ENCODE data around the gene LRIT2. TPM values are rescaled to one million over a fixed set of nuclear protein-coding genes. Genes with fewer than 3 reads are reported as not detected.

Gene LRIT2
- polyA plus RNA-seq, 3 donors = not detected

- no peak for DNase-seq
Observed at GRCh38 chr10:84208023-84208422, 17.3 kb downstream of the LRIT2 start.

GRCh38 chr10:84205853-84206525 lies 19.4 kb downstream of the LRIT2 start:
- DNase-seq = no peak

DNA sequence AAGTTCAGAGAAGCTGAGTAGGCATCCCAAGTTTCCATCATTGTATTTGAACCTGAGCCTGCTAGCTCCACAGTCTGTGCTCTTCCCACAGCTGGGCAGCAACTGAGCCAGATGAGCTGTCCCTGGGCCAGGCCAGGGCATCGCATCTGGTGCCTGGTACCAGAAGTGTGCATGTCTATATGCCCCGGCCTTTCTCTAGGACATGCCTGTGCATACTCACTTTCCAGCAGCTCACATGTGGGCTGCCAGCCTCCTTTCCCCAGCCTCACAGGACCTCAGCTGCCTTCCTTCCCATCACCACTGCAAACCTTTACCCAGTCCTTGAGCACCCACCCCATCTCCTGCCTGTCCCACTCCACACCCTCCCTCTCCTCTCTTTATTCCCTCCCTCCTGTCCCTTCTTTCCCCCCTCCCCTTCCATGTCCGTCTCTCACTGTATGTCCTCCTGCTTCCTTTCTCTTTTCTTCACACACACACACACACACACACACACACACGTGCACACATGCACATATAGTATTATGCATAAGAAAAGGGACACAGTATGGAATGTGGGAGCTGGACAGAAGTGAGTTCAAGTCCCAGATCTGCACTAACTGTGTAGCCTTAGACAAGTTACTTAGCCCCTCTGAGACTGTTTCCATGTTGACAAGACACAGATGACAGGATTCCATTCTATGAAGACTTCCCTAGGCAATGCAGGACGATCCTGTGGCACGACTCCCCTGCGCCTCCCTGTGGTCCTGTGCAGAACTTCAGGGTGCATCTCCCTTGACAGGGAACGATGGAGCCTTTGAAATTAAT lies 20.1 kb downstream of the LRIT2 start:
- DNase-seq = peak; percentile 15

GRCh38 chr10:84204610-84205009 lies 20.7 kb downstream of the LRIT2 start:
- DNase-seq = no peak

GRCh38 chr10:84204122-84204521 lies 21.2 kb downstream of the LRIT2 start:
- no peak for DNase-seq

GRCh38 chr10:84202349-84202748 lies 23.0 kb downstream of the LRIT2 start:
- DNase-seq = no peak

GRCh38 chr10:84201682-84202081 lies 23.7 kb downstream of the LRIT2 start:
- no peak for DNase-seq

DNA sequence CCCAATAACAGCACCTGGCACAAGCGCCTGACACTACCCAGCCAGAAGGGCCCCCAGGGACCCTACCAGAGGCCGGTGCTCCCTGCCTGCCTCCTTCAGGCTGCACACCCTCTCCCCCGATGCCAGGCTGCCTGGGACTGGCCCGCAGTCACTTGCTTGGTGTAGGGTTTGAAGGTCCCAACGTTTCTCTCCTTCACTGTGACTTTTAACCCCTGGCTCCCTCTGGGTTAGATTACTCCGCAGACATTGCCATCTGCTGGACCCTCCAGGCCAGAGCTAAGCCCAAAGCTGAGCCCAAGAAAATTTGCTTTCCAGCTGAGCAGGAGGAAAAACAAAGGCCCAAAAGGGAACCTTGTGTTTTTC lies 24.1 kb downstream of the LRIT2 start:
- no peak for DNase-seq

DNA sequence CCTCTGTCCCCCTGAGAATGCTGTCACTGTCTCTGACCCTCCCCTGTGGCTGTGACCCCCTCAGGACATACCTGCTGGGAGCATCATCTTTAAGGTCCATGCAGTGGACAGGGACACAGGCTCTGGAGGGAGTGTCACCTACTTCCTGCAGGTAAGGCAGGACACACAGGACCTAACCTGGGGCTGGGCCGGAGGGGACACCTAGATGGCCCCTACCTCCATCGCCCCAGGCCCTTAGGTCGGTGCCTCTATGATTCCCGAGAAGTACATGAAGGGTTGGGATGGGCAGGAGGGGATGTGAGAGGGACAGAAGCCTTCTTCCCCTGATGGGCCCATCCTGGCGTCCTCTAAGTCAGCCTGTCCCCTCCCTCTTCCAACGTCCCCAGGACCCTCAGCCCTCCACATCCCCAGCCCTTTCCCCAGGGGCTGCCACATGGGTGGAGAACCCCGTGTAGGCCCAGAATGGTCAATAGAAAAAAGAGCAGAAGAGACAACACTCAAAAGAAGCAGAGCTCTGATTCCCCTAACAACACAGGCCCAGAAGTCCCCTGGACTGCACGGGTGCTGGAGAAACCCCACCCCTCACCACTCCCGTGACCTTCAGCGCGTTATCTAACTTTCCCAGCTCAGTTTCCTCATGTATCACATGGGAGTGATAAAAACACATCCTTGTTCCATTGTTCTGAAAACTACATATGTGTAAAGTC lies 24.7 kb downstream of the LRIT2 start:
- DNase-seq = no peak

- DNase-seq = no peak
Observed at GRCh38 chr10:84198206-84198915, 27.0 kb downstream of the LRIT2 start.

DNA sequence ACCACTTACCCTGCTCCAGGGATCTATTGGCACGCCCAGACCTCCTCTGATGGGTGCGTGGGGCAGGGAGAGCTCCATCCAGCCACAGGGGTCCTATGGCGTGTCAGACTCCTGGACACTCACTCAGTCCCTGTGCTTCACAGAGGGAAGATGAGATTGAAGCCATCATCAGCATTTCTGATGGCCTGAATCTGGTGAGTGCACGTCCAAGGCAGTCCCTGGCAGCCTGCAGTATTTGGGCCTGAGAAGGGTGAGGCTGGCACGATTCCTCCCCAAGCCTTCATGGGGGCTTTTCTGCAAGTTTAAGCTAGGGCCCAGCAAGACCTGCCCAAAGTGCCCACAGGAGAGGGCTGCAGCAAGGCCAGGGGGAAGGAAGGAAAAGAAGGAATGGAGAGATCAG lies 27.7 kb downstream of the LRIT2 start:
- DNase-seq = no peak

DNA sequence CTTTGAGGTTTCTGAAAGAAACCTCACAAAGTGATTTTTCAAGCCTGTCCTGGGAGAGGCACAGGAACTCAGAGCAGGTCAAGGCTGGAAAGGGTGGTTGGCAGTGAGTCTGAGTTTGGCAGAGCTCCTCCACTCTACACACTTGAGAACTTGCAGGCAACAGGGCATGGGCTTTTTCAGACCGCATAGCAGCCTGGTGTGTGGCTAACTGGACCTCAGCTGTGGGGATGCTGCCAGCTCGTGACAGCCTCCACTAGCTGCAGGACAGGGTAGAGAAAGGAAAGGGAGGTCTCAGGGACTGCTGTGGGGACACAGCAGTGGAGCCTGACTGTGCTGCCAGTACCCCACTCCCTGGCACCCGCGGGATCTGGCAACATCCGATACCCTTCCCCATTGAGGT lies 28.4 kb downstream of the LRIT2 start:
- no peak for DNase-seq

DNA sequence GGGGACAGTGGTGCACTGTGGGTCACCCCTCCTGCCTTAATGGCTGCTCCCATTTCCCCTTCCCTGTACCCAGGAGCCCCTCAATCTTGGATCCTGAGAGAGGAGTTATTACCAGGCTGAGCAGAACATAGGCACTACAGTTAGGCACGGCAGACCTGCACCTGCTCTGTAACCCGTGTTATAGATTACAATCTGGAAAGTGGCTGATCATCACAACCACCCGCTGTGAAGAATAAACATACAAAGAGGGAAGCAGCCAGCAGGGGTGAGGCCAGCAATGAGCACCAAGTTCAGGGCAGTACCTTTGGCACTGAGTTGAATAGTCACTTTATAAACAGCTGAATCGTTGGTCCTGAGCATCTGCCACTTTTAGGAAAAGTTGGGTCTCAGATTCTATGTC lies 29.3 kb downstream of the LRIT2 start:
- DNase-seq = no peak

GRCh38 chr10:84195044-84195830 lies 30.1 kb downstream of the LRIT2 start:
- DNase-seq = no peak

- no peak for DNase-seq
Observed at GRCh38 chr10:84194424-84195043, 30.8 kb downstream of the LRIT2 start, which contains the start of gene CDHR1. Gene CDHR1 (plus strand): TSS chr10:84194537. CDS start chr10:84194761, 224 bp downstream.

DNA sequence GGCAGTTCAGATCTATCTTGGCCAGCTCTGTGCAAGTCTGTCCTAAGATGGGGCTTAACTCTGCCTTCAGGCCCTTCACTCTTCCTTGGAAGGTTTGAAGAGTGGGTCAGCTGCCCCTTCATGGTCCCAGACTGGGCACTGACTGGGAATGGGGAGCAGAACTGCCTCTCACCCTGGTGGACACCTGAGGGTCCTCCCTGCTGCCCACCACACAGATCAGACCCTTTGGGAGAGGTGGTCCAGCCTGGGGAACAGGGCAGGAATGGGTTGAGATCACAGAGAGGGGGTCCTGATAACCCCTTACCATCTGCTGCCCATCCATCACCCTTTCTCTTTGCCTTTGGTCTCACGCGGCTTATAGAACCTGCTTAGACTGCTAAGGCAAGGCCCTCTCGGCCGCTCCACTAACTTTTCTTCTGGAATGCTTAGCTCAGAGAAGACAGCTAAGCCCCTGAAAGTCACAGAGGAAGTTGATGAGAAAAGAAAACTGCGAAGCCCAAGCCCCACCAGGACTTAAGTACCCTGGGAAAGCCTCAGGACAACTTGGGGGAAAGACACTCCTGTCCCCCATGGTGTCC lies 31.4 kb downstream of the LRIT2 start:
- no peak for DNase-seq

- no peak for DNase-seq
Observed at GRCh38 chr10:84193327-84193726, 32.0 kb downstream of the LRIT2 start.

DNA sequence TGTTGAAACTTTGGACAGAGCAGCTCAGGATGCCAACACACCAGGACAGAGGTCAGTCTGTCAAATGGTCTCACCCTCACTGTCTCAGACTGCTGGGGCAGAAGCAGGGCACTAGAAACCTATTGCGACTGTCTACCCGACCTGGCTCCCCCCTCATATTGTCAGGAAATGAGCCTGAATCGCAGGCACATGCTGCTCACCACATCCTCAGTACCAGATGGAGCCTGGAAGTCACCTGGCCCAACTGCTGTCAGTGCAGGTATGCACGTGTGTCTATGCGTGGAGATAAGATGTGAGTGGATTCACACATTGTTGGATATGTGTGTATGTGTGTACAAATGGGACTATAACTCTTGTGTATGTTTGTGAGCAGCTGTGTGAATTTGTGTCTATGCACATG lies 34.2 kb downstream of the LRIT2 start:
- no peak for DNase-seq

DNA sequence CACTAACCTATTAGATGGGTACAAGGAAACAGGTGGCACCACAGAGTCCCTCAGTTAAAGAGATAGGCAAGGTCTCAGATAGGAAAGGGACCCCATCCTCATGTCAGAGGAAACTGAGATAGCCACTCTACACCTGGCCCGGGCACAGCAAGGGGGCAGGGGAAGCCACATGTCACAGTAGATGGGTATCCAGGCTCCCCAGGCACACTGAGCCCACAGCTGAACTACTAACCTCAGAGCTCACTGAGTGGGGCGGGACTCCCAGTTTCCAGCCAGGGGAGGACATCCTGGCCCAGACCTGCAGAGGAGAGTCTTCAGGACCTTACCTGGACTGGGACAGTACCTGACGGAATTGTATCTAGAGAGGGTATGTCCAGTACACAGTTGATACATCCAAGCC lies 34.7 kb downstream of the LRIT2 start:
- DNase-seq = no peak

- DNase-seq = no peak
Observed at GRCh38 chr10:84188815-84189214, 36.5 kb downstream of the LRIT2 start.

Data from renal pelvis (tissue), 4 donors.